GM19452 (cell line): ENCODE results near the gene PLA2G4F.
"Not testable (repeated sequence)": the region's sequence is repeated elsewhere in the genome, so short reads cannot be mapped to it uniquely, and the experiment has no call there.

Experiments used
- ATAC-seq: cut with Tn5 transposase; IDR thresholded peaks from one replicate; pipeline ENCODE4 v1.9.1; 2021; ENCODE audit not compliant: unreplicated experiment

Gene PLA2G4F

DNA sequence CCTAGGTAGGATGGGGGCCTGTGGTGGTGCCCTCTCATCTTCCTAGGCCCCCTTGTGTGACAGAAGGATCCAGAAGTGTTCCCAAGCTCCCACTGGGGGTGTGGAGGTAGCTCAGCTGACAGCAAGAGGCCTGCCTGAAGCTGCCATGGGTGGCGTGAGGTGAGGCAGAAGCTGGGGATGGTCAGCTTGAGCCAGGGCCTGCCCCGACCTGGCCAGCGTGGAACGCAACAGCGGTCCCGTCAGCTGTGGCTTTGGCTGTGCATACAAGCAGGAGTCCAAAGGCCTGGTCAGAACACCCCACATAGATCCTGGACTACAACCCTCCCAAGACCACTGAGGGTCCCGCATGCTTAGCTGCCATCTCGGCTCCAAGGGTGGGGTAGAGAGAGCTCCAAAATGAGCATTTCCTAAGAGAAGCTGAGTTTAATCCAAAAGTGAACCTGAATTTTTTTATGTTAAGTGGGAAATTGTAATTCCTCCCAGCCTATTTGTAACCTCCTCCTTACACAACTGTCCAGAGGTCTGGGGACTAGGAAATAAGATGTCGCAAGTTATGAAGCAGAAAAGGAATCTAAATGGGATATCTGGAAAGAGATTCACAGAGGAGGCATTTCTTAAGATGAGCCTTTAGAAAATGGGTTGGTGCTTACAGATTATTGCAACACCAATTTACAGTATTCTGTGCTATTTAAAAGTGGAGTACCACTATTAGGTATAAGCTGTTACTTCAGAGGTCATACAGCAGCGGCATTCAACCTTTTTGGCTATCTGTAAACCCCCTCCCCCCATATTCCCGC, 52.1 kb downstream of the PLA2G4F start:
- no peak for ATAC-seq

DNA sequence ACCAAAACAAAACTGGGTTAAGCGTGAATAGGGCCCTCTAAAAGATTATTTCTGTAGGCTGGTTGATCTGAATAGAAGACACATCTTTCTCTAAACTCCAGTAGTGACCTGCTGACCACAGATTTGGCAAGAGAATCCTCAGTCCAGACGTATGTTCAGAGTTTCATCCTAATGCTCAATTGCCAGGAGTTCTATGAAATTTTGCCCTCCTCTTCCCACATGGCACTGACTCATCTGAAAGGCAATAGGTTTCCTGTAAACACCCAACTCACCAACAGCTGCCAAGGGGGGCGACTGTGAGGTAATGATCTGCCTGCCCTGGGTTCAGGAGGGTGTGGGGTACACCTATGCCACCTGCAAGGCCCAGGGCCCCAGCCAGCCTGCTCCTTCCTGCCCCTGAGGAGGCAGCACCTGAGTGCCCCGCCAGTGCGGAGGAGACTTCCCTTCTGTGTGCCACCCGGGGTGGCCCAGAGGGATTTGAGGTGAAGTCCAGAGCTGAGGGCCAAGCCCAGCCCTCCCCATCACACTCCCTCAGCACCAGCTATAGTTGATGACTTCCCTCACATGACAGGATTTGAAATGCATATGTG, 53.7 kb downstream of the PLA2G4F start:
- no peak for ATAC-seq

DNA sequence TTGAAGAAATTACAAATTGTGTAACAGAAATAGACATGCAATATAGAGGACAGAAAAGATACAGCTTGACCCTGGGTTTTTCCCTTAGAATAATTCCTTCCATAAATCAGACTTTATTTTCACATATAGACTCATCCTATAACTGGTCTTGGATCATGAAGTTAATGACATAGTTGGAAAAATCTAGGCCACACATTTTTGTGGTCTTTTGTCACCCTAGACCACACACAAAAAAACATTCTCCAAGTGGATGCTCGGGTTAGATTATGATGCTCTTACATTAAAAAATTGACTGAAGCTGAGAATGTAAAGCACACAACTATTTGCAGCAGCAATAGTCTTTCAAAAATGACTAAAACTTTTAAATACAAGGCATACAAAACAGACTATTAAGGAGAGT, 54.6 kb downstream of the PLA2G4F start:
- no peak for ATAC-seq

DNA sequence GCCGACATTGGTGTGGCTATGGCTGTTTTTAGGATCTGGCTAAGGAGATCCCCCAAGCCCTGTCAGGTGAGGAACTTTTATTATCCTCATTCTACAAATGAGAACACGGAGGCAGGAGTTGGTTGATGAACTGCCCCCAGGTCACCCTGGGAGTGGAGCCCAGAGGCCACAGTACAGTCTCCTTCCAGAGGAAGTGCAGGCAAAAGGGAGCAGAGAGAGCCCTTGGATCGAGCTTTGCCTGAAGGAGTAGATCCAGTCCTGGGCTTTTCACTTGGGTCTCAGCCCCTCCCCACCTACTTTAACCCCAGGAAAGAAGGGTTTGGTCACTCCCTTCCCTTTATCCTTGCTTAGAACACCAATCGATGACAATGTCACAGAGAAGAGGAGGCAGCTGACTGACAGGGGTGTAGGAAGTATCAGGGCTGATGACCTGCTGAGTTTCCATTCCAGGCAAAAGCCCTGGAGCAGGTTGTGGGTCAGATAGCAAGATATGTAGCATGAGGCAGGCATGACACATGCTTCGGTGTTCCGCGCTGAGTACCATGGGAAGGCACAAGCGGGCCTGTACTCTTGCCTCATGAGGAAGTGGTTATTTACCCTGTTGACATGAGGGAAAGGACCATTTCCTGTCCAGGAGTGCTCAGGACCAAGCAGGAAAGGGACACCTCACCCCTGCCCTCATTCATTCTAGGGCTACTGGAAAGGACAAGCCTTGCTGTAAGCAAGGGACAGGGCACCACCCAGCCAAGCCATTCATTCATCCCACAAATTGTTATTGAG, 56.2 kb downstream of the PLA2G4F start:
- no peak for ATAC-seq

DNA sequence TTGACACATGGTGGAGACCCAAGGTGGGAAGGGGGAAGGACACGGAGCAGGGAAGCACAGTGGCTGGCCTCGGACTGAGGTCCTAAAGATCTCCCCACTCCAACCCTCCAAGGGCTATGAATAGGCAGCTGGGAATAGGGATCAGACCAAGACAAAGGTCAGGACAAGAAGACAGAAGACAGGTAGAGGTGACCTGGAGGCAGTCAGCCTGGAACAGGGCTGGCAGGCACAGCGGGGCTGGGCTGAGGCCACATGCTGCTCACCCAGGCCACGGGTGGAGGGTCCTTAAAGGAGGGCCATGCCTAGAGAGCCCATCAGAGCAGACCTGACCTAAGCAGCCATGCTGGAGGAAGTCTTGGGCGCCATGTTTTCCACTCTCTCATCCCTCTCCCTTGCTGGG, 59.4 kb downstream of the PLA2G4F start:
- ATAC-seq = no peak

DNA sequence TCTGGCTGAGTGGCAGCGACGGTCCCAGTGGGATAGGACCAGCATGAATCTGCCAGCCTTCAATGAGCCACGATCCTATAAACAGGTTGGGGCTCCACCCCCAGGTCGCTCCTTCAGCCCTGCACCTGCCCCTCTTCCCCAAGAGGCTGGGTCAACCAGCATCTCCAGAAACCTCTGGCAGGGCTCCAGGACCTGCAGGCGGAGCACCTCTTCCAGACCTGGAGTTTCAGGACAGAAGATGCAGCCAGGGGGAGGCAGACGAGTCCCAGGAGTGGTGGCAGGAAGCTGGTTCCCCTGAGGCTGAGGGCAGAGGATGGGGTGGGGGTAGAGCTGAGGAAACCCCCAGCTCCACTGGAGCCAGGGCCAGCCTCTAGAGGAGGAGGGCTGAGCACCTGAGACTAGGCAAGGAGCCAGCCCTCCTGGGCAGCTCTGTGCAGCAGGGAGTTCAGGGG, 61.9 kb downstream of the PLA2G4F start, which contains the start of gene PLA2G4D:
Gene PLA2G4D, minus strand, starts transcription at position 51 of the 452 bp plus-strand sequence. CDS start 103 bp downstream, outside the sequence.
- no peak for ATAC-seq

DNA sequence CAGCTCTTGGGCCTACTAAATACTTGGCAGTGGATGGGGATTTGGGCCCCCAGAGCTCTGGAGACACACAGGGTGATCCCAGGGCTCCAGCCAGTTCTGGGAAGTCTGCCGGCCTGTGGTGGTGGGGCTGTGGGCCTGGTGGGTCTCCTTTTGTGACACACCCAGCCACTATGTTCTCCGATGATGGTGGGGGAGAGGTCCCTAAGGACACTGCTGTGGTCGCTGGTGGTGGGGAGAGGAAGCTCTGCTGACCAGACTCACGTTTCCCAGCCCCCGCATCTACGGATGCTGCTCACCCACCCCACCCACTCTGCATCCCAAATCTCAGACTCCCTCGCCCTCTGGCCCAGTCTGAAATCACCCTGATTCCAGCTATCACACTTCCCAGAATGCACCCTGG, 62.5 kb downstream of the PLA2G4F start:
- no peak for ATAC-seq

DNA sequence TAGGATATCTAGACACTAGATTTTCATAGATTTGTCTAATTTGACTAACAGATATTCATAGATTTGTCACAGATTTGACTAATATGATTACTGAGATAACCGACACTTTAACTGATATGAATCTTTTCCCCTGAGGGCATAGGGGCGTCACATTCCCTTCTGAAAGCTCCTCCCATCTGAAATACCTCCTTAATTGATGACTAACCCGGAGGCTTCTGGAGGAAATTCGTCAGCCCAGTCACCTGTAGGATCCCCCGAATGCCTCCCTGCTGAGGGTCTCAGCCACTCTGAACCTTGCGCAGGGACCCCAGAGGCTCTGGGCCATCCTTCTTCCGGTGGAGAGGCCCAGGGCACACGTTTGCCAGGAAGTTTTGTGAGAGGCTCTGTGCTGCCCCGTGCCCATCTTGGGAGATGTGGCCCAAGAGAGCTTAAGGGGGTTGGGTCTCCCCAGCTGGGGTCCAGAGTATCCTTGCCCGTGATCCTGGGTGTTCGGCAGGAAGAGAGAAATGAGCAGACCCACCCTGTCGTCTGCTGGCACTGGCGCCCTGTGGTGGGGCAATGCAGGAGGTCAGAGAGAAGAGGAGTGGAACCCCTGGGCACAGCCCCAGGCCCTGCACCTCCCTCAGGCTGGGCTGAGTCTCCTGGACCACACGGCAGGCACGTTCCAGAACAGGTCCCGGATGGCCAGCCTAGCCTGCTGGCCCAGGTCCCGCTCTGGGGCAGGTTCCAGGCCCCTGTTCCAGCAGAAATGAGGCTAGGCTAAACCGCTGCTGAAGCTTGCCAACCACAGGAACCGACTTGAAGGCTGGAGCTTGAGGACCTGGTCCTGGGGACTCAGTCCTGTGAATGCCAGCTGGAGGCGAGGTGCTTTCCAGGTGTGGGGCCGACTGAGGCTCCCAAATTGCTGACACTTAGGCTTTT, 63.8 kb downstream of the PLA2G4F start:
- ATAC-seq = no peak

DNA sequence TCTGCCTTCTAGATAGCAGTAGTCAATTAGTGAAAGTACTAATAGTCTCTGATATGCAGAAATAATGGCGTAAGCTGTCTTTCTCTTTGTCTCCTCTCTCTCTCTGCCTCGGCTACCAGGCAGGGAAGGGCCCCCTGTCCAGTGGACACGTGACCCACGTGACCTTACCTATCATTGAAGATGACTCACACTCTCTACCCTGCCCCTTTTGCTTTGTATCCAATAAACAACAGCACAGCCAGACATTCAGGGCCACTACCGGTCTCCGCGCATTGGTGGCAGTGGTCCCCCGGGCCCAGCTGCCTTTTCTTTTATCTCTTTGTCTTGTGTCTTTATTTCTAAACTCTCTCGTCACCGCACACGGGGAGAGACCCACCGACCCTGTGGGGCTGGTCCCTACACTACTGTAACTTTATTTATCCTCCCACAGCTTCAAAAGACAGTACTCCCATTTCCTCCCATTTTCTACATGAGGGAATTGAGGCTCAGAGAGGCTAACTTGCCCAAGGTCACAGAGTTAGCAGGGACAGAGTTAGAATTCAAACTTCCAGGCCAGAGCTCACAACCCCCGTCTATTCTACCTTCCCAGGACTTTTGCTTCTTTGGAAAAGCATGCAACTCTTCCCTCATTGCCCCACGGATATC, 64.6 kb downstream of the PLA2G4F start:
- not testable (repeated sequence) for ATAC-seq

DNA sequence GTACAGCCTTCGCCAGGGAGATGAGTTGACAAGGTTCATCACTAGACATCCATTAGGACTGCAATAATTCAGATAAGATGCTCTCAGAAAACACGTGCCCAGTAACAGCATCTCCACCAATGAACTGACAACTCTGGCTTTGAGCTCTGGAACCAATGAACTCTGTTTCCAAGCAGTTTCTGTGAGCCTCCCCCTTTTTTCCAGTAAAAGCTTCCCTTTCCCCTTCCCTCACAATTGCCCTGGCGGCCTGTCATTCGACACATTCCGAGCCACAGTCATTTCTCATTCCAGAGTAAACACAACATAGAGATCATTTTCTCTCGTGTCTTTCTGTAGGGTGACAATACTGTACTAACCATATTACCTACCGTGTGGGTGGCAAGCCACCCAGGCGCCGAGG, 65.7 kb downstream of the PLA2G4F start:
- no peak for ATAC-seq

DNA sequence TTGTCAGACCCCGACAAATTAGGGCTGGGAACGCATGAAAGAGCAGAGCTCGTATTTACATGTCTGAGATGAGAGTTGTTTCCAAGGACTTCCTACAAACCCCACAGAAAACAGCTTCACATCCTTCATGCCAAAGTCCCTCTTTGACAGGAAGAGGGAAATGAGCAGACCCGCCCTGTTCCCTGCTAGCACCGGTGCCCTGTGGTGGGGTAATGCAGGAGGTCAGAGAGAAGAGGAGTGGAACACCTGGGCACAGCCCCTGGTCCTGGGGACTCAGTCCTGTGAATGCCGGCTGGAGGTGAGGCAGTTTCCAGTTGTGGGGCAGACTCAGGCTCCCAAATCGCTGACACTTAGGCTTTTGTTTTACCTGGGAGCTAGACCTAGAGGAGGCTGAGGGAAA, 66.1 kb downstream of the PLA2G4F start:
- ATAC-seq = no peak

DNA sequence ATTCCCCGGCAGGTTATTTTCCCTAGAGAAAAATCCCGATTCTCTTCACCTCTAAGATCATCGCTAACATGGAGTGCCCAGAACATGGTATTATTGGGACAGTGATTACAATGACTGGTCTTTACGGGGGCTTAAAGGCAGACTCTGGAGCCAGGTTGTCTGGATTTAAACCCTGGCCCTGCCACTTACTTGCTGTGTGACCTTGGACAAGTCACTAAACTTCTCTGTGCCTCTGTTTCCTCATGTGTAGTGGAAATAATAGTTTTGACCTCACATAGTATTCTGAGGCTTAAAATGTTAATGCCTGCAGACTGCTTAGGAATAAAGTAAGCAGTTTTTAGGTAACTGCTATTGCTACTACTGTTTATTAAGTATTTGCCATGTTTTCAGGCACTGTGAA, 66.5 kb downstream of the PLA2G4F start:
- no peak for ATAC-seq
